HFF-Myc (cell line): ENCODE results near the gene TMEM106C.

Experiments used
- DNase-seq: peaks from one replicate; pipeline ENCODE4 v3.0.0-alpha.2; 2011; ENCODE audit warnings: low read depth; ENCODE audit errors: extremely low read depth
- H3K4me3 ChIP-seq: replicated peaks from 2 replicates; pipeline ENCODE4 v1.5.1; 2011; ENCODE audit warnings: low read depth, mild to moderate bottlenecking, control low read depth, low read length
- TF ChIP-seq, protein P1 (sequence below): IDR thresholded peaks from 2 replicates; pipeline ENCODE4 v1.5.1; 2012; ENCODE audit warnings: mild to moderate bottlenecking, low read depth, low read length, control low read depth; ENCODE audit errors: missing control alignments

The TMEM106C gene

DNA sequence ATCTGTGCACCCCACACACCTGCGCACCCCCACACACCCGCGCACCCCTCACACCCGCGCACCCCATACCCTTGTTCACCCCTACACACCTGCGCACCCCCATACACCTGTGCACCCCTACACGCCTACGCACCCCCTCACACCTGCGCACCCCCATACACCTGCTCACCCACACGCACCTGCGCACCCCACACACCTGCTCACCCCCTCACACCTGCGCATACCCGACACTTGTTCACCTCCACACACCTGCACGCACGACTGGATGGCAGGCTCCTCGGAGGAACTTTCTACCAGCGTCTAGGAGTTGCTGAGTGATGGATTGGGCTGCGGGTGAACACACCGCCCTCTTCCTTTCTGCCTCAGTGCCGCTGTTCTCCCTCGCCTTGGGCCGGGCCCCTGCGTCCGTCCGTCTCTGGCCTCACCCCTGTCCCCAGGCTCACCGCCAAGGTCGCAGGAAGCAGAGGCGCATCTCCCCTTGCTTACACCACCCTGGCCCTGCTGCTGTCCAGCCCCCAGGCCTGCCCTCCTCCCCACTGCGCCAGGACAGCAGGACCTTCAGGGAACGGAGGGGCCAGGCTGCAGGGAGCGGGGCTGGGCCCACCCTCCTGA, 20.7 kb upstream of the TMEM106C start:
- TF ChIP-seq, protein P1, sequence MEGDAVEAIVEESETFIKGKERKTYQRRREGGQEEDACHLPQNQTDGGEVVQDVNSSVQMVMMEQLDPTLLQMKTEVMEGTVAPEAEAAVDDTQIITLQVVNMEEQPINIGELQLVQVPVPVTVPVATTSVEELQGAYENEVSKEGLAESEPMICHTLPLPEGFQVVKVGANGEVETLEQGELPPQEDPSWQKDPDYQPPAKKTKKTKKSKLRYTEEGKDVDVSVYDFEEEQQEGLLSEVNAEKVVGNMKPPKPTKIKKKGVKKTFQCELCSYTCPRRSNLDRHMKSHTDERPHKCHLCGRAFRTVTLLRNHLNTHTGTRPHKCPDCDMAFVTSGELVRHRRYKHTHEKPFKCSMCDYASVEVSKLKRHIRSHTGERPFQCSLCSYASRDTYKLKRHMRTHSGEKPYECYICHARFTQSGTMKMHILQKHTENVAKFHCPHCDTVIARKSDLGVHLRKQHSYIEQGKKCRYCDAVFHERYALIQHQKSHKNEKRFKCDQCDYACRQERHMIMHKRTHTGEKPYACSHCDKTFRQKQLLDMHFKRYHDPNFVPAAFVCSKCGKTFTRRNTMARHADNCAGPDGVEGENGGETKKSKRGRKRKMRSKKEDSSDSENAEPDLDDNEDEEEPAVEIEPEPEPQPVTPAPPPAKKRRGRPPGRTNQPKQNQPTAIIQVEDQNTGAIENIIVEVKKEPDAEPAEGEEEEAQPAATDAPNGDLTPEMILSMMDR = no peak
- DNase-seq = no peak
- no peak overlapping the region for H3K4me3 ChIP-seq

DNA sequence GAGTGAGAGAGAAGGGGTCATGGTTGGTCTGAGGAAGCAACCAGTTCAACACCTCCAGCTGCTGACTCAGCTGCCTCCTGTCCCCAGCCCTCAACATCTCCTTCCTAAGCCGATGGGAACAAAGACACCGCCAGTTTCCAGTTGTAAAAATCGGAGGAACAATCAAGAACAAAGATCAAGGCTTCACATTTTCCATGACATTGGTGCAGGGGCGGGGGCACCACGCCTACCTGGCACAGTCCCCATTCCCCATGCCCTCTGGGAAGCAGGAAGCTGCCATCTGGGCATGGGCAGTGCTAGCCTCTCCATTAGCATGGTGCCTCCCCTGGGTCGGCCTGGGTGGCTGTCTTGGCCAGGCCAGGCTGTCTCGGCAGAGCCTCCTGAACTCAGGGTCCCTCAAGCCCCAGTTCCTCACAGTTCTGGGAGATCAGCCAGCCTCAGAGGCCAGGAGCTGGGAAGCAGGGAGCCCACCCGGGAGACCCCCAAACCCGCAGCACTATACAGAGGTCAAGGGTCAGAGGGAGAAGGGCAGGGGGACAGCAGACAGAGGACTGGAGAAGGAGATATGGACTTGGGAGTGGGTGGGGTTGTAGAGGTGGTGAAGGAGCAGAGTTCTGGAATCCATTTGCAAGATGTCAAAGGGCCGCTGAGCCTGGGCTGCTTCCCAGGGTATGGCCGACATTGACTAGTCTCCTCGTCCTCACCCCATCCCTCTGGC, 19.6 kb upstream of the TMEM106C start:
- DNase-seq = no peak
- no peak overlapping the region for H3K4me3 ChIP-seq
- TF ChIP-seq, protein P1 = no peak

DNA sequence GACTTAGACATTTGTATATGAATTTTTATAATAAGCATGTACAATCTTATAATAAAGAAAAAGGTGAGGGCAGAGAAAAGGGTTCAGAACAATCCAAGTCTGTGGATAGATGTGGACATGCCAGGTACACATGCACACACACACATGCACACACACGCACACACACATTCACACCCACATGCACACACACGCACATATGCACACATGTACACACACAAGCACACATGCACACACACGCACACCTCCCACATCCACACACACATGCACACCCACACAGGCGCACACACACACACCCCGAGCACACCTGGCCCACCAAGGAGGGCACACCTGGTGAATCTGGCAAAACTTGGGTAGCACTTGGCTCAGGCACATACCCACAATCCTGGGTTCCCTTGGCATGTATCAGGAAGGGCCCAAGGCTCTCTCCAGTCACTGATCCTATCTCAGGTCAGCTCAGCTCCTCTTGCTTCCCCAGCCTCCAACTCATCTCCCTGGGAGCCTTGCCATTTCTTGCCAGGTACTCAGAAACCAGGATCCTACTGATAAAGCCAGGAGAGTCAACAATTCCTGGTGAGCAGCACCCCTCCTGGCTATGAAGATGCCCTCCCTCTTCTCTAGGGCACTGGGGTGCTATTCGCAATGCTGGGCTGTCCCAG, 18.6 kb upstream of the TMEM106C start:
- H3K4me3 ChIP-seq = no peak overlapping the region
- TF ChIP-seq, protein P1 = no peak
- no peak for DNase-seq

DNA sequence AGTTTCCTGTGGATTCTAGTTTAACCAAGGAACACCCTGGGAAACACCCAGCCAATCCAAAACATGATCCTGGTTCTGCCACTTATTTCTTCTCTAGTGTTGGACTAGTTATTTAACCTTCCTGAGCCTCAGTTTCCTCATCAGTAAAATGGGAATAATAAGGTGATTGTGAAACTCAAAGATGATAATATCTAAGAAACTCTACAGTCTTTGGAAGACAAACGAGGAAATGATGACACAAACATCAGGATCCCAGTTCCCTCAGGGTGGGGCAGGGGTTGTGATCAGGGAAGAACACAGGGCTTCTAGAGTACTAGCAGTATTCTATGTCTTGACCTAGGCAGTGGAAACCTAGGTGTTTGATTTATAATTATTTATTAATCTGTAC, 18.1 kb upstream of the TMEM106C start:
- H3K4me3 ChIP-seq = no peak overlapping the region
- DNase-seq = no peak
- TF ChIP-seq, protein P1 = no peak

DNA sequence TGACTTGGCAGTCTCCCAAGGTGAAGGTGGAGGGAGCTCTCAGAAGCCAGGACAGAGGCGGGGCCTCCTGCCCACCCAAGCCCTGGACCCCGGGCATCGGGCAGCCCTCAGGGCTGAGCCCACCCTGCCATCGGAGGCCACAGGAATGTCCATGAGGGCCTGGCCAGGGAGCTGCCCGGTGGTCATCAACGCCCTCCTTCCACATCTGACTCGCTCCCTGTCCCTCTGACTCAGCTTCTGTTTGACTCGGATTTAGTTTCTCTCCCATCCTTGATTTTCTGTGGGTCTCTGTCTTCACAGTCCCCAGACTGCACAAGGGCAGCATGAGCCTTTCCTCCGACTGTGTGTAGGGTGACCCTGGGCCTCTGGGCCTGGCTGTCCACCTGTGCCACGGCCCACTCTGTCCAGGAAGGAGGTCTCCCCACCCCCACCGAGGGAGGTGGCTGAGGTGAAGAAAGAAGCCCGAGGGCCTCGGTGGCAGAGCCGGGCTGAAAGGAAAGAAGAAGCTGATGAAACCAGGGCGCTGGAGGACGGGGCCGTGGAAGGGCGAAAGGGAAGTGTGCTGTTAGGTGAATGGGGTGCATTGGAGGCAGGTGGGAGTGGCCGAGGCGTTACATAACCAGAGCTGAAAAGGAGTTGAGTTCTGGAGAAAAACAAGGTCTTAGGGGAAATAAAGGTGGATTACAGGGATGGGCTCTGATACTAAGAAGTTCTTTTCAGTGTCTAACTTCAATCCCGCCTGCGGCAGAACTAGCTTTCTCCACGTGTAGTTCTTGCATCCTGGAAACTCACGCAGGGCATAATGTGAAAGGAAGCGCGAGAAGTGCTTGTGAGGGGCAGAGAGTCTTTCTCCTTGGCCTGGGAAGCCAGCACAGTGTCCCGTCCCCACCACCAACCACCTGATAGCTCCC, 16.7 kb upstream of the TMEM106C start:
- DNase-seq = no peak

DNA sequence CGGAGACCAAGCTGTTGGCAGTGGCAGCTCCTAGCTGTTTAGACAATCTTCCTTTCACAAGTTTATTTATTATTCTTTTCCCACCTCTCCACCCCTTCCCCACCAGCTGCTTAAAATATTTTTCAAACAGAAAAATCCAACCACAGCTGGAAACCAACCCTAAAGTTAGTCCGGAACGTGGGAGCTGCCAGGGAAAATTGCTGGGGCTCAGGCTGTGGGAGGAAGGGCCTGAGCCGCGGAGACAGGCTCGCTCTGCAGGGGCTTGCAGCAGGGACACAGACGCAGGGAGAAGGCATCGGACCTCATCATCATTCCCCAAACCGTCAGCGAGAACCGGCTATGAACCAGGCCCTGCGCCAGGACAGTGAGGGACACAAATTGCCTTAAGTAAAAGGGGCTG, 16.1 kb upstream of the TMEM106C start:
- DNase-seq = no peak
- H3K4me3 ChIP-seq = no peak overlapping the region
- TF ChIP-seq, protein P1 = no peak

More for the DNA sequence above, 16.7 kb upstream of the TMEM106C start:
- TF ChIP-seq, protein P1 = no peak
- no peak overlapping the region for H3K4me3 ChIP-seq
